ENCODE results near the gene MFNG. TPM values are rescaled to one million over a fixed set of nuclear protein-coding genes. Genes with fewer than 3 reads are reported as not detected.
A peak's percentile ranks its signal among the peaks of the same experiment; 100 is the strongest.

The MFNG gene
- total RNA-seq, 2 donors from 2014 or later: 170 to 245 TPM

GRCh38 chr22:37462983-37463382, 23.2 kb downstream of the MFNG start:
- Mint-ChIP-seq H3K4me3 (no peak overlapping the region), H3K27ac (no peak overlapping the region), H3K27me3 (no peaks in the 10 kb centered on the region), H3K4me1 (peaks cover 8% of the 10 kb centered on the region), H3K9me3 (no peaks in the 10 kb centered on the region), H3K36me3 (ENCODE audit: low read depth) (peaks cover 67% of the 10 kb centered on the region)
- no peak for ATAC-seq (replicated peaks)

- peaks cover 63% of the 10 kb centered on the region for H3K36me3 Mint-ChIP-seq (ENCODE audit: low read depth)
- ATAC-seq (replicated peaks): no peak
Observed at GRCh38 chr22:37462436-37462835, 23.7 kb downstream of the MFNG start.

GRCh38 chr22:37461961-37462360, 24.2 kb downstream of the MFNG start:
- H3K36me3 Mint-ChIP-seq (ENCODE audit: low read depth): peaks cover 58% of the 10 kb centered on the region
- no peak overlapping the region for H3K27ac Mint-ChIP-seq
- no peaks in the 10 kb centered on the region for H3K27me3 Mint-ChIP-seq
- peaks cover 12% of the 10 kb centered on the region for H3K4me1 Mint-ChIP-seq
- no peaks in the 10 kb centered on the region for H3K9me3 Mint-ChIP-seq
- no peak overlapping the region for H3K4me3 Mint-ChIP-seq
- ATAC-seq (replicated peaks): no peak

More at GRCh38 chr22:37462436-37462835, 23.7 kb downstream of the MFNG start:
- no peaks in the 10 kb centered on the region for H3K27me3 Mint-ChIP-seq
- no peaks in the 10 kb centered on the region for H3K9me3 Mint-ChIP-seq
- H3K4me3 Mint-ChIP-seq: no peak overlapping the region
- peaks cover 10% of the 10 kb centered on the region for H3K4me1 Mint-ChIP-seq
- no peak overlapping the region for H3K27ac Mint-ChIP-seq

GRCh38 chr22:37460684-37461083, 25.5 kb downstream of the MFNG start:
- no peak for ATAC-seq (replicated peaks)
- H3K27ac Mint-ChIP-seq: no peak overlapping the region
- peaks cover 10% of the 10 kb centered on the region for H3K4me1 Mint-ChIP-seq
- no peak overlapping the region for H3K4me3 Mint-ChIP-seq
- H3K36me3 Mint-ChIP-seq (ENCODE audit: low read depth): peaks cover 45% of the 10 kb centered on the region
- no peaks in the 10 kb centered on the region for H3K9me3 Mint-ChIP-seq
- H3K27me3 Mint-ChIP-seq: no peaks in the 10 kb centered on the region

- no peaks in the 10 kb centered on the region for H3K9me3 Mint-ChIP-seq
- H3K36me3 Mint-ChIP-seq (ENCODE audit: low read depth): peaks cover 32% of the 10 kb centered on the region
- H3K27me3 Mint-ChIP-seq: no peaks in the 10 kb centered on the region
- H3K4me1 Mint-ChIP-seq: peaks cover 3% of the 10 kb centered on the region
- no peak overlapping the region for H3K27ac Mint-ChIP-seq
- no peak overlapping the region for H3K4me3 Mint-ChIP-seq
- ATAC-seq (replicated peaks): no peak
Observed at GRCh38 chr22:37459206-37459605, 27.0 kb downstream of the MFNG start.

- peaks cover 24% of the 10 kb centered on the region for H3K36me3 Mint-ChIP-seq (ENCODE audit: low read depth)
- H3K4me3 Mint-ChIP-seq: no peak overlapping the region
- H3K27me3 Mint-ChIP-seq: no peaks in the 10 kb centered on the region
- peak; percentile 99 for ATAC-seq (replicated peaks)
- peak overlapping the region; percentile 78 for H3K27ac Mint-ChIP-seq
- no peaks in the 10 kb centered on the region for H3K9me3 Mint-ChIP-seq
- peaks cover 3% of the 10 kb centered on the region for H3K4me1 Mint-ChIP-seq
Observed at GRCh38 chr22:37457093-37457893, 28.9 kb downstream of the MFNG start.

GRCh38 chr22:37456346-37456745, 29.8 kb downstream of the MFNG start:
- ATAC-seq (replicated peaks): no peak
- Mint-ChIP-seq H3K9me3 (no peaks in the 10 kb centered on the region), H3K27me3 (no peaks in the 10 kb centered on the region), H3K4me3 (no peak overlapping the region), H3K4me1 (peaks cover 3% of the 10 kb centered on the region), H3K36me3 (ENCODE audit: low read depth) (peaks cover 30% of the 10 kb centered on the region), H3K27ac (no peak overlapping the region)

GRCh38 chr22:37455896-37456295, 30.3 kb downstream of the MFNG start:
- Mint-ChIP-seq H3K27me3 (no peaks in the 10 kb centered on the region), H3K4me3 (no peak overlapping the region), H3K4me1 (peaks cover 3% of the 10 kb centered on the region)

GRCh38 chr22:37454857-37455686, 31.1 kb downstream of the MFNG start:
- H3K27me3 Mint-ChIP-seq: no peaks in the 10 kb centered on the region
- peak overlapping the region; percentile 29 for H3K27ac Mint-ChIP-seq
- H3K9me3 Mint-ChIP-seq: no peaks in the 10 kb centered on the region
- peaks cover 22% of the 10 kb centered on the region for H3K36me3 Mint-ChIP-seq (ENCODE audit: low read depth)
- no peak overlapping the region for H3K4me3 Mint-ChIP-seq
- no peak for ATAC-seq (replicated peaks)
- peaks cover 9% of the 10 kb centered on the region for H3K4me1 Mint-ChIP-seq

More at GRCh38 chr22:37455896-37456295, 30.3 kb downstream of the MFNG start:
- peaks cover 30% of the 10 kb centered on the region for H3K36me3 Mint-ChIP-seq (ENCODE audit: low read depth)
- H3K27ac Mint-ChIP-seq: peak overlapping the region; percentile 29
- ATAC-seq (replicated peaks): no peak
- no peaks in the 10 kb centered on the region for H3K9me3 Mint-ChIP-seq

GRCh38 chr22:37453696-37454095, 32.5 kb downstream of the MFNG start:
- peak overlapping the region; percentile 41 for H3K27ac Mint-ChIP-seq
- no peaks in the 10 kb centered on the region for H3K9me3 Mint-ChIP-seq
- H3K4me3 Mint-ChIP-seq: no peak overlapping the region
- peaks cover 9% of the 10 kb centered on the region for H3K4me1 Mint-ChIP-seq
- H3K27me3 Mint-ChIP-seq: no peaks in the 10 kb centered on the region
- no peak for ATAC-seq (replicated peaks)
- peaks cover 8% of the 10 kb centered on the region for H3K36me3 Mint-ChIP-seq (ENCODE audit: low read depth)

- Mint-ChIP-seq H3K4me1 (peaks cover 6% of the 10 kb centered on the region), H3K9me3 (no peaks in the 10 kb centered on the region), H3K4me3 (no peak overlapping the region), H3K27ac (peak overlapping the region; percentile 62), H3K27me3 (no peaks in the 10 kb centered on the region), H3K36me3 (ENCODE audit: low read depth) (peaks cover 6% of the 10 kb centered on the region)
- ATAC-seq (replicated peaks): no peak
Observed at GRCh38 chr22:37451218-37451617, 35.0 kb downstream of the MFNG start.

- H3K27ac Mint-ChIP-seq: no peak overlapping the region
- peaks cover 6% of the 10 kb centered on the region for H3K4me1 Mint-ChIP-seq
- ATAC-seq (replicated peaks): no peak
- H3K36me3 Mint-ChIP-seq (ENCODE audit: low read depth): peaks cover 6% of the 10 kb centered on the region
- no peak overlapping the region for H3K4me3 Mint-ChIP-seq
- H3K27me3 Mint-ChIP-seq: no peaks in the 10 kb centered on the region
- H3K9me3 Mint-ChIP-seq: no peaks in the 10 kb centered on the region
Observed at GRCh38 chr22:37449331-37450001, 36.7 kb downstream of the MFNG start.

- Mint-ChIP-seq H3K36me3 (ENCODE audit: low read depth) (peaks cover 6% of the 10 kb centered on the region), H3K4me1 (peaks cover 11% of the 10 kb centered on the region), H3K27ac (no peak overlapping the region), H3K9me3 (no peaks in the 10 kb centered on the region), H3K27me3 (no peaks in the 10 kb centered on the region), H3K4me3 (no peak overlapping the region)
- ATAC-seq (replicated peaks): no peak
Observed at GRCh38 chr22:37448516-37449127, 37.6 kb downstream of the MFNG start.

- Mint-ChIP-seq H3K4me3 (no peak overlapping the region), H3K4me1 (peaks cover 21% of the 10 kb centered on the region), H3K27ac (no peak overlapping the region), H3K36me3 (ENCODE audit: low read depth) (no peaks in the 10 kb centered on the region), H3K9me3 (peaks cover 3% of the 10 kb centered on the region), H3K27me3 (peaks cover 4% of the 10 kb centered on the region)
- no peak for ATAC-seq (replicated peaks)
Observed at GRCh38 chr22:37445501-37445900, 40.7 kb downstream of the MFNG start.
